ENCODE results near the gene WDR54.
A peak's percentile ranks its signal among the peaks of the same experiment; 100 is the strongest.
"Not testable (repeated sequence)": the region's sequence is repeated elsewhere in the genome, so short reads cannot be mapped to it uniquely, and the experiment has no call there.

Gene WDR54

DNA sequence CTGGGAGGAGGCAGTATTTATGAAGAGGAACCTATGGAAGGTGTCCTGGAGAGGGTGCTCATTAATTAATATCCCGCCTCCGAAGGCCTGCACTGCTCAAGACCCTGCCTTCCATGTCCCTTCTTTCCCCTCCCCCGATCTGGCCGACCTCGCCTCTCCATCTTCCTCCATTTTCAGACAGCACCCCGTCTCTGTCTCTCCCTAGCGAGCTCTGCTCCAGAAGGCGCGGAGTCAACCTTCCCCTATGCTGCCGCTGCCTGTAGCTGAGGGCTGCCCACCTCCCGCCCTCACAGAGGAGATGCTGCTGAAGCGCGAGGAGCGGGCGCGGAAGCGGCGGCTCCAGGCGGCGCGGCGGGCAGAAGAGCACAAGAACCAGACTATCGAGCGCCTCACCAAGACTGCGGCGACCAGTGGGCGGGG, 35.6 kb downstream of the WDR54 start:
- no peak for DNase-seq (ENCODE audit: low read depth in 2 of 2)

GRCh38 chr2:74457549-74458131, 36.1 kb downstream of the WDR54 start:
- peak; percentile 68 to 75 for DNase-seq (ENCODE audit: low read depth in 2 of 2)

DNA sequence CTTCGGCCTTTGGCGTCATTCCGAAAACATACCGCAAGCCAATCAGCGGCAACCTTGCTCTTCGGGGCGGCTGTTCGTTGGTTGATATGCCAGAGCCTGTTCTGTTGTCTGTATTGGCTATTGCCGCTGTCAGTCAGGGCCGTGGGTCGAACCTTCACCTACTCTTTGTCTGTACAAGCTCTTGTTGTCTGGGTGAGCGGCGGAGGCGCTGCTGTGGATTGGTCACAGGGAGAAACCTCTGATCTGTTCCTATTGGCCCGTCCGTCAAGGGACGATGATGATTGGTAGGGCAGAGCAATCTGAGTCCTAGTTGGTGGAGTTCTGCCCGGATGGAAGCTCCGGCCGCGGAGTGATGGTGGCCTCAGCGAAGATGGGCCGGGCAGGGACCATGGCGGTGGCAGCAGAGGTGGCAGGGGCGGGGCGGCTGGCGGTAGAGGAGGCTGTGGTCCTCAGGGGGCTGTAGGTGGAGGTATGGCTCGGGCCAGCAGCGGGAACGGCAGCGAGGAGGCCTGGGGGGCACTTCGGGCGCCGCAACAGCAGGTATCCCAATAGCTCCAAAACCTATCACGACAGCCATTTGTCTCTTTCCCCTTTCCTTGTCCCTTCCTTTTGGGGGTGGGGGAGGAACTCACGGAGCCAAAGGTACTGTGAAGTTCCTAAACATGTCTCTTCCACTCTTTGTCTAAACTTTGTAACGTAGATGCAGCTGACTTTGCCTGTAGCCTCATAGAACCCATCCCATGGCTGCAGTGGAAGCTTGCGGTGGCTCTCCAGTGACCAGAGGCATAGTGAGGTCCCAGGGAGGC, 36.8 kb downstream of the WDR54 start, which contains the start of gene WBP1:
WBP1 (plus strand) TSS at position 307 of the 806 bp plus-strand sequence; CDS start at position 472, 165 bp downstream.
- peak; percentile 98 for DNase-seq (ENCODE audit: low read depth in 2 of 2)

GRCh38 chr2:74458938-74459363, 37.4 kb downstream of the WDR54 start:
- DNase-seq (ENCODE audit: low read depth in 2 of 2) = no peak

- DNase-seq (ENCODE audit: low read depth in 2 of 2) = not testable (repeated sequence)
Measured at GRCh38 chr2:74459503-74460118, 38.1 kb downstream of the WDR54 start.

- DNase-seq (ENCODE audit: low read depth in 2 of 2) = not testable (repeated sequence)
Measured at GRCh38 chr2:74460187-74460586, 38.7 kb downstream of the WDR54 start.

GRCh38 chr2:74461187-74462053, 39.9 kb downstream of the WDR54 start:
- DNase-seq (ENCODE audit: low read depth in 2 of 2) = no peak

DNA sequence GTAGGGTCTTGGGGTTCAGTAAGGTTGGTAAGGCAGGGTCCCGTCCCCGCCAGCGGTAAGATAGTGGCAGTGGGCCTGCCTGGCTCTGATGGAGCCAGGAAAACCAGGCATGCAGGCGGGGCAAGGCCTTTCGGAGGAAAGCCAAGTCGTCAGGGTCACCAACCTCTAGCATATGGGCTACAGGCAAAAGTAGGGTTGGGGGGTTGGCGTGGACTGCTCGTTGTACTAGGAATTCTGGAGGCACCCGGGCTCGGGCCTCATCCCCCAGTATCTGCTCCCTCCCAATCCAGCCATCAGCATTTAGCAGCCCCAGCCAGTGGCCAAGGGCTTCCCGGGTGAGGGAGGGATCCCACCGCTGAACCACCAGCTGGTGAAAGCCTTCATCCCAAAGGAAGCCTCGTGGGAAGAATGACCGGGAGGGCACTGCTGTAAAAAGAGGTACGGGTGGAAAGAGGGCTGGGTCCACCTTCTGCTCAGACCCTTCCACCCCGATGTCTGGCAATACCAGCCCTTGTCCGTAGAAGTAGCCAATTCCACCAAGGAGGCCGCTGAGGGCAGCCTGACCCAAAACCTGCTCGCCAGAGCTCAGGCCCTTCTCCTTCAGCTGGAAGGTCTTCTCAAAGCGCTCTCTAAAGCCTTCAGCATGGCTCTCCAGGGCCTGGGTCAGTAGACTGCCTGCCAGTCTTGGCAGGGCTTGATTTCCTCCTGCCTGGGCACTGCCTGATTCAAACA, 40.7 kb downstream of the WDR54 start:
- no peak for DNase-seq (ENCODE audit: low read depth in 2 of 2)

GRCh38 chr2:74462786-74463105, 41.2 kb downstream of the WDR54 start:
- no peak for DNase-seq (ENCODE audit: low read depth in 2 of 2)

DNA sequence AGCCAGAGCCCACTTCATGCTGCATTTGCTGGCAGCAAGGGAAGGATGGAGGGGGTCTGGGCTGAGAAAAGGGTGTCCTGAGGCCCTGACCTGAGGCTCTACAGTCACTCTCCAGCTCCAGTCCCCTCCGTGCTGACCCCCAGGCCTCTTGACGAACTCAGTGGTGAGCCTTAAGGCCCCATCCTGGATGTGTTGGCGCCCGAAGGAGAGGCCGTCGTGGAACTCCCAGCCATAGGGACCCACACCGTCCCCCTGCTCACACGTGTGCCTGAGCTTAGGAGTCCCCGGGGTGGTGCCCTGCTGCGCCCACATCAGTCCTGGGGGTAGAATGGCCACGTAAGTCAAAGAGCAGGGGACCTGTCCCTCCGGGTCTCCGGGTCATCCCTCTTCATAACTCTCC, 42.9 kb downstream of the WDR54 start:
- no peak for DNase-seq (ENCODE audit: low read depth in 2 of 2)

GRCh38 chr2:74470742-74471141, 49.2 kb downstream of the WDR54 start:
- not testable (repeated sequence) for DNase-seq (ENCODE audit: low read depth in 2 of 2)

DNA sequence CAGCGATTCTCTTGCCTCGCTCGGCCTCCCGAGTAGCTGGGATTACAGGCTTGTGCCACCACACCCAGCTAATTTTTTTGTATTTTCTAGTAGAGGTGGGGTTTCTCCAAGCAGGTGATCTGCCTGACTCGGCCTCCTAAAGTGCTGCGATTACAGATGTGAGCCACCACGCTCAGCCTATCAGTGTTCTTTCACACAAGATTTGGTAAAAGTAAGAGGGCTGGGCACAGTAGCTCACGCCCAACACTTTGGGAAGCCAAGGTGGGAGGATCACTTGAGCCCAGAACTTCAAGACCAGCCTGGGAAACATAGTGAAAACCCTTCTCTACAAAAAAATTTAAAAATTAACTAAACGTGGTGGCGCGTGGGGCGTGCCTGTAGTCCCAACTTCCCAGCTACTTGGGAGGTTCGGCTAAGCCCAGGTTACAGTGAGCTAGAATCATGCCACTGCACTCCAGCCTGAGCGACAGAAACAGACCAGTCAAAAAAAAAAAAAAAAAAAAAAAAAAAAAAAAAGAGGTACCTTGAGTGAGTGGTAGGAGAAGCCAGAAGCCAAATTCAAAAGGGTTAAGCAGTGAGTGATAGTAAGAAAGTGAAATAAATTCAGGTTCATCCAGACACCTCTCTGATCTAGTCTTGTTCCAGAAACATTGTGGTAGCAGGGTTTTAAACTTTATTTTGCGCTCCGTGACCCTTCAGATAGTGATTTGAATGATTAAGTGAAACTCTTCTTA, 50.0 kb downstream of the WDR54 start:
- DNase-seq (ENCODE audit: low read depth in 2 of 2) = no peak

DNA sequence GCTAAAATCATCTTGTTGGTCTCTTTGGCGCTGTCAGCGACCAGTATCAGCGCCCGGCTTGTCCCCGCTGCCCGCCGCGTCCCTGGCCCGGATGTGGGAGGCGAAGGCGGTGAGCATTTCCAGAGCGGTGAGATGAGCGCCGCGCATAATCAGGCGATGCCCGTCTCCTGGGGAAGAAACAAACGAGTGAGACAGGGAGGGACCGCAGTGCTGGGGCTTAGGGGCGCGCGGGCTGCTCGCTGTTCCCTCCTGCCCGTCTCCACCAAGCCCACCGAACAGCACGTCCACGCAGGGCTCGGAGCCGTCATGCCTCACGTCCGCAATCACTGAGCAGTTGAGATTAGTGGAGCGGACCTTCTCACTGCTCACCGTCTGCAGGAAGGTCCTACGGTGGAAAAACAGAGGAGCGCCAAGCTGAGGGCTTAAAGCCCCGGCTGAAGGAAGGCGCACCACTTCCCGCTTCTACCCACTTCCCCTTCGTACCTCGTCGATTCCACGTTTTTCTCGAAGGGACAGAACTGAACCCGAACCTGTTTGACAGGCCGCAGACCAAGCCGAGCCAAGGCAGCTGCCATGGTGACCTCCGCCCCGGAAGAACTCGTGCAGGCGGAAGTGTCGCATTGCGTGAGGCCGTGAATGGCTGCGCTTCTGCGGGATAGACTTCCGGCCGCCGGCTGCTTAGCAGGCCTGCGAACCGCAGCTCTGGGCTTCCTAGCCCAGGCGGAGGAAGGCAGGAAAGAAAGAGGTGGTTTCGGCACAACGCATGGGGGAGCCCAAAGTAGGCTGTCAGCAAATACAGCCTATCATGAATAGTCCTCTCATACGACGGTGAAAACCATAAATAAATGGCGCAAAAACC, 50.8 kb downstream of the WDR54 start, which contains the start of gene MRPL53:
MRPL53 (minus strand) TSS at position 595 of the 859 bp plus-strand sequence; CDS start at position 575, 20 bp downstream.
- peak; percentile 96 for DNase-seq (ENCODE audit: low read depth in 2 of 2)

GRCh38 chr2:74472945-74473258, 51.4 kb downstream of the WDR54 start:
- no peak for DNase-seq (ENCODE audit: low read depth in 2 of 2)

DNA sequence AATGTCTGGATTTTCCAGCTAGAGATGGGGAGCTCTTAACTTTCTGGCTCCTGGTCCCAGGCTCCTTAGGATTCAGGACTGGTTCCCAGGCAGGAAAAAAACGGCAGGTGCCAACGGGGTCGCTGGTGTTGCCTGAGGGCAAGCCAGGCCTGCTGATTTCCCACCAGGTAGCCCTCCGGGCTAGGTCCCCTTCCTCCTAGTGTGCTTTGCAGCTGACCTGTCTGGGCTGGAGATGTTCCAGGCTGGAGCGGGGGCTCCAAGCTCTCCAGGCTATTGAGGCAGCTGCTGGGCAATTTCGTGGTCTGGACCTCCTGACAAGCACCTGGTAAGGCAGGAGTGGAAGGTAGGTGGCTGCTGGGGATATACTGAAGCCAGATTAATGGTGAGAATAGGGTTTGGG, 53.0 kb downstream of the WDR54 start:
- no peak for DNase-seq (ENCODE audit: low read depth in 2 of 2)

DNA sequence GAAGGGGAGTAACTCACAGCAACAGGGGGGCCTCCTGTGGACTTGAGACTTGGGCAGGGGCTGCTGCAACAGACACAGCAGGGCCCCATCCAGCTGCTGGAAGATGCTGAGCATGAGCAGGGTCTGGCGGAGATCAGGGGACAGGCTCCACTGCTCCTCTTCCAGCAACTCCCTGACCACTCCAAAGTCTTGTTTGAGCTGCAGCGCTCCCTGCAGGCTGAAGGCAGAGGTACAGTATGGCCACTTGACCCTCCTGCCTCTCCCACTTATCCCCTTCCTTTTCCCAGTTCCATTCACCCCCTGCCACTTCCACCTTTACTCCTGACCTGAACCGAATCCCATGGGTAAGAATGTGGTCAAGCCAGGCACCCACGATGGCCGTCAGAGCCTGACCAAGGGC, 53.4 kb downstream of the WDR54 start:
- no peak for DNase-seq (ENCODE audit: low read depth in 2 of 2)
